GM21619 (cell line): ENCODE data around the gene LDB2.
"Not testable (repeated sequence)": the region's sequence is repeated elsewhere in the genome, so short reads cannot be mapped to it uniquely, and the experiment has no call there.

Experiments used
- ATAC-seq: cut with Tn5 transposase; IDR thresholded peaks from one replicate; pipeline ENCODE4 v1.9.1; 2021; ENCODE audit not compliant: unreplicated experiment

Gene LDB2

DNA sequence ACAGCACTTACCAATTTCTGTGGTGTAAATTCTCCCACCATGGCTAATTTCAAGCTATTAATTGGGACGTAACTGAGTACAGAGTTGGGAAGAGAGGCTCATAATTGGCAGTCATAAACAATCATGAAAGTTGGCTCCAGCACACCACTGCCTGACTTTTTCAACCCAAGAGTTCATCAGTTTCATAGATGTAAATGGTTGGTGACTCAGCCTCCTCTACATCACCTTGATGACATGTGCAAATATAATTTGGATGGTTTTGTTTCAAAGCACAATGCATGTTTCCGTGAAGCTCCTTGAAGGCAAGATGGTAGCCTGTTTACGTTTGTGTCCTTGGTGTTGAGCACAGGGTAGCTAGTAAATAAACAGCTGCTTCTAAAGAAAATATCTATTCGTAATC, 235.1 kb downstream of the LDB2 start:
- ATAC-seq: no peak

DNA sequence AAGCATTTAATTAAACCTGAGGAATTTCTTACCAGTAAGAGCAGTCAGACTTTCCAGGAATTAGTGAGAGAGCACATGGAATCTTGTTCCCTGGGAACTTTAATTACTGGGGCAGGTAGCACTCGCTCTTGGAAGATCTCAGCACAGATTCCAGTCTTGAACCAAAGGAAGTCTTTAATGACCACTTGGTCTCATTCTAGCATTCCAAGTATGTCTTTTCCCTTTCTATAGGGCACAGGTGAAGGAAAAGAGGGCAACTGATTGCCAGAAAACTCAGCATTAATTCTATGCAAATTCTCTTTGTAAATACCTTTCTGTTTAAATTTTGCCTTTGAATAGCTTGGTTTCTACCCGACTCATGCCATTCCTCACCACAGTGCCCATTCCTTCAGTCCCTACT, 236.6 kb downstream of the LDB2 start:
- no peak for ATAC-seq

DNA sequence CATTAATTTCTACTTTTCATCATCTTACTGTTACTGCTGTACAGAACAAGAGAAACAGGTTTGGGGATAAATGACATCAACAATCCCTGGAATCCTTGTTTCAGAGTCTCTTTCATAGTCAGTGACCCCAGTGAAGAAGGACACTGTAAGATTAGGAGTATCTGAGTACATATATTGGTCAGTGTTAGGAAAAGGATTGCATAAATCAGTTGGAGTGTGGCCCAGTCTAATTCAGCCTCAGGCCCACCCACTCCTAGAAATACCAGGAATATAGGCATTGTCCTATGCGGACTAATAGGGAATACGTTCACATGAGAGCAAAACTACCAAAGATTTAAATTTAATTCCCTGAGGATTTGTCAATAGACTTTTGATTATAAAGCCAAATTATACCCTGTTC, 237.8 kb downstream of the LDB2 start:
- ATAC-seq: no peak

DNA sequence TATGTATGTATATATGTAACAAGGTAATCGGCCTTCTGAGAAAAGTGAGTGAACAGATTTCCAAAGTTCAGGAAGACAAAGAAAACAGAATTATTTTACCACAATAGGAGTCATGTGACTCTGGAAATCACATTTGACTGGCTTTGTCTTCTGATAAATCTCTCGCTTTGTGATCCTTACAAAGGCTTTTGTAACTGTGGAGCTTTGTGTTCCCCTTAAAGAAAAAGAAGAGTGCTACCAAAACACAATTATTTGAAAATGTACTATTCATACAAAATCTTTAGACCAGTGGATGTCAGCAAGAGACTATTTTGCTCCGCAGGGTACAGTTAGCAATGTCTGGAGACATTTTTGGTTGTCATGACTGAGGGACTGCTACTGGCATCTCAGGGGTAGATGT, 238.8 kb downstream of the LDB2 start:
- ATAC-seq: no peak

DNA sequence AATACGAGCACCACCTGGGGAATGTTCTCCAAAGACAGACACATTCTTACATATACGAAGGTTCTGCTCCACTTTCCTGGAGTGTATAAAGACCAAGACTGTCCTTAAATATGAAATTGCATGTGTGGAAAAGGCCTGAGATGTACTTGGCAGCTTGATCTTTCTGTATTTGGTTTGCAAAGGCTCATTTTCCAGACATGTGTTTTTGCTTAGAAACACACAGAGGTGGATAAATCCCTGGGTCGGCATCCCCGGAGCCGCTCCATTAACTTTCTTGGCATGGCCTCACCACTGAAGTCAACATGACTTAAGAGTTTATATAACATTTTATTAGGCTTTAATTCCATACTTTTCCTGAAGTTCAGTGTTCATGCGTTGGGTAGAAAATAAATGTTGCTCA, 239.4 kb downstream of the LDB2 start:
- ATAC-seq: no peak

DNA sequence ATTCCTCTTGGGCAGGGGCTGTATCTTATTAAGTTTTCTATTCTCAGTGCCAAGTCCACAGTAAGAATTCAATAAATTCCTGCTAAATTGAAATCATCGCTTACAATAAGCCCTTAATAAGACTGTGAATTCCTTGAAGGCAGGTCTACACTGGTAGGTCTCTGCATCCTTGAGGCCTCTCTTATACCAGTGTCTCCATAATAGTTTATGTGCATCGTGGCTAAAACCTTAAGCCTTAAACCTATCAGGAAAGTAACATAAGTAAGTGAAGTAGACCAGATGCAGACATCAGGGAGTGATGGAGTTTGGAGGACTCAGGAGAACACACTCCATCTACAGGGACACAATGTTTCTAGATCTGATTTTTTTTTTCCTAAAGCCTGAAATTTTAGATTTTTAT, 240.3 kb downstream of the LDB2 start:
- ATAC-seq: no peak

DNA sequence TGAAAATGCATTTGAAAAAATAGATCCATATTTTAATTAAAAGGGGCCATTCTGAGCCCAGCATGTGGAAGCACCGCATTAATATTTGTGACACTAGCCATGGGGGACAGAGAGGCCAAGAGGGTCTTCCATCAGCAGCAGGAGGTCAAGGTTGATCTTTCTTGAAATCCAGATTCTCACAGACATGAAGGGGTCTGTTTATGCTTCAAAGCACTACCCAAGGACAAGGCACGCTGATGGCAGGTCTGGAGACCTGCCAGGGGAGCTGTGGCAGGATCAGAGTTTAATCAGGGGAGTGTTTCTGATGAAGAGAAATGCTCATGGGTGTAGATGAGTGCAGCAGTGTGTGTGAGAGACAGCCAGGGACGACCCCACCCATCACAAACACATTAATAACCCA, 243.3 kb downstream of the LDB2 start:
- ATAC-seq: no peak

DNA sequence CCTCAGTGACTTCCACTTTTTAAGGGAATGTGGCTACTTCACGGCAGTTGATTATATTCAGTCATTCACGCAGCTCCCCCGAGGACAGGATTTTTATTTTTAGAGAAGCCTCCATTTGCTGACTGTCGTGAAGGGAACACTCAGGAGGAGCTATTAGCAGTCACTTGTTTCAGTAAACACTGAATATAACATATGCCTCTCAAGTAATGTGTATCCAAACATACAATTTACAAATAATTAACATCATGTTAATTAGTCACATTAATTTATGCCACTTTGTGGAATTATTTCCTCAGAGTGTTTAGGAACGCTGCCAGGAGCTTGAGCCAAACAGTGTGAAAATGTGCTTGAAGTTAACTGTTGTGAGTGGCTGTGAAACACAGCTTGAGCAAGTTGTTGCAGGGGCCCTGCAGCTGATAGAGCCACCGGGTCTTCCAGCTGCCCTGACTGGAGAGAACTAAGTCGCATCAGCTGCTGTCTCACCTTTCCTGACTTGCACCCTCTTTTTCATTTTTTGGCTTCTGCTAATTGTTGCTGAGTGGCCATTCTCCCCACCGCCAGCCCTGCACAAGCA, 245.6 kb downstream of the LDB2 start:
- ATAC-seq: no peak

DNA sequence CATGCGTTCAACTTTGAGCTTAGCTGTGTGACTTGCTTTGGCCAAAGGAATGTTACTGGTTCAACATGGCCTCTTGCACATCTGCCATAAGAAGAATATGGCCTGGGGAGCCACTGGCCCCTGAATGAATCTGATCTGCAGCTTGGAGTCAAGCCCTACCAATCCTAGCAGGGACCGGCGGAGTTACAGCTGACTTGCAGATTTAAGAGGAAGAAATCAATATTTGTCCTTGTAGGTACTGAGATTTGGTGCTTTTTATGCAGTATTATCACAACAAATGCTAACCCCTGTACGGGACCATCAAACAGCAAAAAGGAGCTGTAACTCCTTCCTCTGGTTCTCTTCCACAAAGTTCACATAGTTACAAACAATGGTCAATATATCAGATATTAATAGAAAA, 252.0 kb downstream of the LDB2 start:
- ATAC-seq: no peak

DNA sequence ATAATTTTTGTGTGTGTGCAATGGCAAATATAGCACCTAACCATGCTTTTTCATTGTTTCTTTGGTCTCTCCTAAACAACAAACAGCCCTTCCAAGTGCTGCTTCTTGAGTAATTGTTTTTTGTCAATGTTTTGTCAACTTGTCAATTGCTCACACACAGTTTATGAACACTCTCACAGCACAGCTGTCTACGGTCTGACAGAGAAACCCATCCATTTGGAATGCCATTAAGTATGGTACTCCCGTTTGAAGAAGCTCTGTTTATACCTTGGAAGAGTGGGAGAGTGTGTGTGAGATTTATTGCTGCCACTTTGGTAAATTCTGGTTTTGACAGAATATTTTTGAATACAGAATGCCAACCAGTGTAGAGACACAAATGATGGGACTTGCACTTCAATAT, 254.6 kb downstream of the LDB2 start:
- ATAC-seq: no peak

GRCh38 chr4:16642897-16643296, 255.5 kb downstream of the LDB2 start:
- no peak for ATAC-seq

- no peak for ATAC-seq
Measured at GRCh38 chr4:16641971-16642370, 256.5 kb downstream of the LDB2 start.

DNA sequence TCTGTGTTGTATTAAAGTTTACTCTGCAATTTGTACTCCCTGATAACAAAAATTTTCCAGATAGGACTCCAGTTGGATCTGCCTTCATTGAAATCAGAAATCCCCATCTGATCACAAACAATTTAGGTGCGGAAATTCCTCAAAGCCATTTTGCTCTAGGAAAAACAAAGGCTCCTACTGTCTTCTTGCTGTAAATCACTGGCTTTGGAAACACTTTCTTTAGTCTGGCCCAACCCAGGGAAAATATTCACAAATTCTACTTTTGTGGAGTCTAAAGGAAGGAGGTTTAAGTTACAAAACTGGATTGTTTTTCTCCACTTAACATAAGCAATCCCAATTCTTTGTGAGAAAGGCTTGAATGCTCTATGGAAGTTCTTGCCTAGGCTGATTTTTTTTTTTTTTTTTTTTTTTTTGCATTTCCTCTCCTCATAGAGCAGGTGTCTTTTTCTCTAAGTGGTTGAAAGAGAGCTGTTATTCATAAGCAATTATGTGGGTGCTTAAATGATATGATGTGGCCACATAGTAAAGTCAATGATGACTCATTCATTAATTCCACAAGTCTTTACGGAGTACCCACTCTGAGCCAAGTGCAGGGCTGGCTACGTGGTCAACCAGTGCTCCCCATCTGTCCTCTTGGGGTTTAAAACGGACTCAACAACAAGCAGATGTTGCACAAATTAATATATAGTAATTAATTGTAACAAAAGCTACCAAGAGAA, 261.4 kb downstream of the LDB2 start:
- ATAC-seq: no peak

- ATAC-seq: no peak
Measured at GRCh38 chr4:16636304-16636703, 262.1 kb downstream of the LDB2 start.

DNA sequence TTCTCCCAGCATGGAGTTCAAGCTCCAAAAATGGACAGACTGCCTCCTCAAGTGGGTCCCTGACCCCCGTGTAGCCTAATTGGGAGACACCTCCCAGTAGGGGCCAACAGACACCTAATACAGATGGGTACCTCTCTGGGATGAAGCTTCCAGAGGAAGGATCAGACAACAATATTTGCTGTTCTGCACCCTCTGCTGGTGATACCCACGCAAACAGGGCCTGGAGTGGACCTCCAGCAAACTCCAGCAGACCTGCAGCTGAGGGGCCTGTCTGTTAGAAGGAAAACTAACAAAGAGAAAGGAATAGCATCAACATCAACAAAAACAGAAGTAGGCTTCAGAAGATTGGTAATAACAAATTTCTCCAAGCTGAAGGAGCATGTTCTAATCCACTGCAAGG, 269.2 kb downstream of the LDB2 start:
- ATAC-seq: not testable (repeated sequence)

DNA sequence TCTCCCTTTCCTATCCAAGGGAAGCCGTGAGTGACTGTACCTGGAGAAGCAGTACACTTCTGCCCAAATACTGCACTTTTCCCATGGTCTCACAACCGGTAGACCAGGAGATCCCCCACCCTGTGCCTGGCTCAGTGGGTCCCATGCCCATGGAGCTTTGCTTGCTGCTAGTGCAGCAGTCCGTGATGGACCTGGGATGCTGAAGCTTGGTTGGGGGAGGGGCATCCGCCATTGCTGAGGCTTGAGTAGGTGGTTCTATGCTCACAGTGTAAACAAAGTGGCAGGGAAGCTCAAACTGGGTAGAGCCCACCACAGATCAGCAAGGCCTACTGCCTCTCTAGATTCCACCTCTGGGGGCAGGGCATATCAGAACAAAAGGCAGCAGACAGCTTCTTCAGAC, 269.6 kb downstream of the LDB2 start:
- ATAC-seq: not testable (repeated sequence)

- ATAC-seq: no peak
Measured at GRCh38 chr4:16627999-16628398, 270.4 kb downstream of the LDB2 start.

- ATAC-seq: no peak
Measured at GRCh38 chr4:16626945-16627344, 271.5 kb downstream of the LDB2 start.

DNA sequence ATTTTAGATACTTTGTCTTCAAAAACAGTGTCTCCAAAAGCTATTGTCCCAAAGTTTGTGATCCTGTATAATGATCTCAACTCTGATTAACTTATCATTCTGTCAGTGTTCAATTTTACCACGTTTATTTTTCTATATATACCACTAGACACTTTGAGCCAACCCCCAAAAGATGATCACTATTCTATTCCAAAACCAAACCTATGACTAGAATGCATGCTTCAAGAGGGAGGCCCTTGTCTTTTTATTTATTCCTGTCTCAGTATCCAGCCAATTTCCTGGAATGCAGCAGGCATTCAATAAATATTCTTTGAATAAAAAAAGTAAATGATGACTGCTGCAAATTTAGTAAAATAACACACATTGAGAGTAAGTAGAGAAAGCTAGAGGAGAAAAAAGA, 275.6 kb downstream of the LDB2 start:
- no peak for ATAC-seq

DNA sequence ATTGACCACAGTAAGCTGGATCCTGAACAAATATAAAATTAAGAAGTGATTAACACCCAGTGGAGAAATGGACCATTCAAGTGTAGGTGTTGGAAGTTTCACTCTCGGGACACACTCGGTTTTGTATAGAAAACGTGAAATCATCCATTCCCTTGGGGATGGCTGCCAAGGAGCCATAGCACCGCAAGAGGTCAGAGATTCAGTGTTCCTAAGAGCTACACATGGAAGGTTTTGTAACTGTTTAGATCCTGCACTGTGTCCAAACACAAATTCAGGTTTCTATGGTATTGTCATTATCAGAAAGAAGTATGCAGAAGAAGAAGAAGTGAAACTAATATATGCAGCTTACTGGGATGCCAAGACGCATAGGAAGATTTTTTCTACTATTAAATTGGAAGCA, 281.0 kb downstream of the LDB2 start:
- no peak for ATAC-seq

DNA sequence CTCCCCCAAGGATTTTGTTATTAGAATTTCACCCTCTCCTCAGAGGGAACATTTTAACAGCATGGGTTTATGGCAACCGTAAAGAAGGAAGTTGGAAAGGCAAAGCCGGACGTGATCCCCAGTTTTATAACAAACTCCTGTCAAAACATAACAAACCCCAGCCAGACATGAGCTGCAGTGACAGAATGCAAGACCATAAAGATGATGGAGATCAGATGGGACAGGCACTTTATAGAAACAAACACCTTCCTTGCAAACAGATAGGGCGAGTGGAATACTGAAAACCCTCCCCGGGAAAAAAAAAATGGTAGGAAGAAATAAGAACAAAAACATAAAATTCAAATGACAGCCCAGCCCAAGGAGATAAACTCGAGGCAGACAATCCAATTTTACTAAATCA, 281.4 kb downstream of the LDB2 start:
- no peak for ATAC-seq

GRCh38 chr4:16609170-16609758, 289.2 kb downstream of the LDB2 start:
- ATAC-seq: no peak
